ENCODE measurements around the gene SIPA1L3.

GRCh38 chr19:38234615-38235014, 327.6 kb downstream of the SIPA1L3 start:
- no peak for TF ChIP-seq TAF1 (IDR thresholded peaks at IDR 0.05; ENCODE audit: low read depth)
- no peak for TF ChIP-seq EP300 (IDR thresholded peaks at IDR 0.05; ENCODE audit: borderline replicate concordance)
- no peak for TF ChIP-seq CREB1 (IDR thresholded peaks at IDR 0.05; ENCODE audit: low read depth)
- TF ChIP-seq YY1 (IDR thresholded peaks at IDR 0.05; ENCODE audit: low read depth), result no peak
- no peak for TF ChIP-seq REST (IDR thresholded peaks at IDR 0.05; ENCODE audit: low read depth)
- TF ChIP-seq, protein P1, sequence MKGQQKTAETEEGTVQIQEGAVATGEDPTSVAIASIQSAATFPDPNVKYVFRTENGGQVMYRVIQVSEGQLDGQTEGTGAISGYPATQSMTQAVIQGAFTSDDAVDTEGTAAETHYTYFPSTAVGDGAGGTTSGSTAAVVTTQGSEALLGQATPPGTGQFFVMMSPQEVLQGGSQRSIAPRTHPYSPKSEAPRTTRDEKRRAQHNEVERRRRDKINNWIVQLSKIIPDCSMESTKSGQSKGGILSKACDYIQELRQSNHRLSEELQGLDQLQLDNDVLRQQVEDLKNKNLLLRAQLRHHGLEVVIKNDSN (IDR thresholded peaks at IDR 0.05), result no peak
- no peak for TF ChIP-seq MAX (IDR thresholded peaks at IDR 0.05)

Measured in Ishikawa (cell line).